Loucy (cell line): Measurements from ENCODE around the gene RBM28.

Experiments used
- H2AFZ ChIP-seq: fragments of 200-600 bp; sonication (generic); 2 replicates; pipeline ENCODE4 v1.6.0; 2016; ENCODE audit warnings: antibody characterized with exemption, mild to moderate bottlenecking, low read length, moderate library complexity
- H3F3A ChIP-seq: fragments of 200-600 bp; 2 replicates; pipeline ENCODE4 v1.6.0; 2016; ENCODE audit warnings: antibody characterized with exemption, low read depth, mild to moderate bottlenecking
- H3K27me3 ChIP-seq: fragments of 200-600 bp; sonication (generic); 2 replicates; pipeline ENCODE4 v1.6.1; 2014; ENCODE audit warnings: low read length, mild to moderate bottlenecking; ENCODE audit not compliant: insufficient read depth, poor library complexity, severe bottlenecking
- H3K36me3 ChIP-seq: fragments of 200-600 bp; sonication (generic); 2 replicates; pipeline ENCODE4 v1.6.1; 2016; ENCODE audit warnings: low read length; ENCODE audit not compliant: insufficient read depth
- H3K4me1 ChIP-seq: fragments of 200-600 bp; sonication (generic); 2 replicates; pipeline ENCODE4 v1.5.1; 2014; ENCODE audit warnings: low read length, mild to moderate bottlenecking; ENCODE audit not compliant: insufficient read depth, poor library complexity, severe bottlenecking
- H3K4me2 ChIP-seq: fragments of 200-600 bp; sonication (generic); 2 replicates; pipeline ENCODE4 v1.6.0; 2014; ENCODE audit warnings: antibody characterized with exemption, low read length, low read depth, mild to moderate bottlenecking; ENCODE audit not compliant: poor library complexity, severe bottlenecking
- H3K4me3 ChIP-seq: fragments of 200-600 bp; sonication (generic); 2 replicates; pipeline ENCODE4 v1.5.1; 2014; ENCODE audit warnings: low read length, mild to moderate bottlenecking, mixed read lengths; ENCODE audit not compliant: poor library complexity, severe bottlenecking
- H3K79me2 ChIP-seq: fragments of 200-600 bp; sonication (generic); 2 replicates; pipeline ENCODE4 v1.6.1; 2014; ENCODE audit warnings: low read length; ENCODE audit not compliant: insufficient read depth
- H3K9ac ChIP-seq: fragments of 200-600 bp; sonication (generic); 2 replicates; pipeline ENCODE4 v1.6.0; 2014; ENCODE audit warnings: mild to moderate bottlenecking, low read depth, low read length, moderate library complexity; ENCODE audit not compliant: poor library complexity, severe bottlenecking
- H3K9me2 ChIP-seq: fragments of 200-600 bp; sonication (generic); replicated peaks from 2 replicates; pipeline ENCODE4 v1.6.1; 2016; ENCODE audit warnings: low read depth, low read length, mixed read lengths
- H3K9me3 ChIP-seq: fragments of 200-600 bp; sonication (generic); 2 replicates; pipeline ENCODE4 v1.6.1; 2014; ENCODE audit warnings: mild to moderate bottlenecking, antibody characterized with exemption, low read length, low read depth; ENCODE audit not compliant: insufficient read depth
- H4K20me1 ChIP-seq: fragments of 200-600 bp; sonication (generic); 2 replicates; pipeline ENCODE4 v1.6.0; 2014; ENCODE audit warnings: antibody characterized with exemption, low read length, mild to moderate bottlenecking; ENCODE audit not compliant: insufficient read depth, poor library complexity, severe bottlenecking
- CTCF ChIP-seq: fragments of 200-600 bp; sonication (generic); conservative IDR thresholded peaks from 2 replicates; pipeline ENCODE4 v1.5.1; 2014; ENCODE audit warnings: mild to moderate bottlenecking, antibody characterized with exemption, low read length
- EZH2phosphoT487 ChIP-seq: fragments of 200-600 bp; IDR thresholded peaks from 2 replicates; pipeline ENCODE4 v1.6.1; 2018; ENCODE audit warnings: antibody characterized with exemption, mild to moderate bottlenecking, moderate library complexity, borderline replicate concordance

RBM28 gene

DNA sequence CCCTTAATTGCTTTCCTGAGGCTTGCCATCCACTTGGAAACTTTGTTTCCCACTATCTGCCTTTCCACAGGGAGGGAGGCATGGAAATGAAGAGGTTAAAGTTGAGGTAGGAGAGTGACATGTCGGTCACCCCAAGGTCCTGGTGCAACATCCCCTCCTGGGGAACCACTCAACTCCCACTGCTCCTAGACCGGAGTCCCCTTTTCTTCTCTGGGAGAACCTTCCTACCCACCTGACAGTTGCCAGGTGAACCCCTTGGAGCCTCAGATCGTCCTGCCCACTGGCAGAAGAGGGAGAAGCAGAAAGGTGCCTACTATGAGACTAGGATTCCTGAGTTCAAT, 44.4 kb upstream of the RBM28 start:
- Histone ChIP-seq H2AFZ (0 out of 2 replicates have a peak overlapping the region, but pooled peaks have one; percentile 68), H3K79me2 (no peaks in the 10 kb centered on the region), H3F3A (no peaks in the 10 kb centered on the region), H3K36me3 (no peaks in the 10 kb centered on the region), H3K9ac (peak overlapping the region; percentile 25), H3K4me2 (no peak overlapping the region), H3K9me3 (no peaks in the 10 kb centered on the region), H3K4me3 (no peak overlapping the region), H4K20me1 (no peaks in the 10 kb centered on the region), H3K9me2 (no peaks in the 10 kb centered on the region), H3K4me1 (peaks cover 44% of the 10 kb centered on the region), H3K27me3 (no peaks in the 10 kb centered on the region)
- TF ChIP-seq EZH2phosphoT487 (no peak), CTCF (no peak)

- H3F3A ChIP-seq, result no peaks in the 10 kb centered on the region
- no peaks in the 10 kb centered on the region for H3K9me2 ChIP-seq
- H3K9ac ChIP-seq, result peak overlapping the region; percentile 25
- no peak overlapping the region for H3K4me3 ChIP-seq
- H2AFZ ChIP-seq, result 0 out of 2 replicates have a peak overlapping the region, but pooled peaks have one; percentile 68
- H3K36me3 ChIP-seq, result no peaks in the 10 kb centered on the region
- no peaks in the 10 kb centered on the region for H4K20me1 ChIP-seq
- TF ChIP-seq EZH2phosphoT487 (no peak), CTCF (peak; percentile 90)
- H3K4me2 ChIP-seq, result no peak overlapping the region
- no peaks in the 10 kb centered on the region for H3K79me2 ChIP-seq
- H3K27me3 ChIP-seq, result no peaks in the 10 kb centered on the region
- no peaks in the 10 kb centered on the region for H3K9me3 ChIP-seq
- peaks cover 47% of the 10 kb centered on the region for H3K4me1 ChIP-seq
Observed at GRCh38 chr7:128387216-128388144, 43.8 kb upstream of the RBM28 start.

DNA sequence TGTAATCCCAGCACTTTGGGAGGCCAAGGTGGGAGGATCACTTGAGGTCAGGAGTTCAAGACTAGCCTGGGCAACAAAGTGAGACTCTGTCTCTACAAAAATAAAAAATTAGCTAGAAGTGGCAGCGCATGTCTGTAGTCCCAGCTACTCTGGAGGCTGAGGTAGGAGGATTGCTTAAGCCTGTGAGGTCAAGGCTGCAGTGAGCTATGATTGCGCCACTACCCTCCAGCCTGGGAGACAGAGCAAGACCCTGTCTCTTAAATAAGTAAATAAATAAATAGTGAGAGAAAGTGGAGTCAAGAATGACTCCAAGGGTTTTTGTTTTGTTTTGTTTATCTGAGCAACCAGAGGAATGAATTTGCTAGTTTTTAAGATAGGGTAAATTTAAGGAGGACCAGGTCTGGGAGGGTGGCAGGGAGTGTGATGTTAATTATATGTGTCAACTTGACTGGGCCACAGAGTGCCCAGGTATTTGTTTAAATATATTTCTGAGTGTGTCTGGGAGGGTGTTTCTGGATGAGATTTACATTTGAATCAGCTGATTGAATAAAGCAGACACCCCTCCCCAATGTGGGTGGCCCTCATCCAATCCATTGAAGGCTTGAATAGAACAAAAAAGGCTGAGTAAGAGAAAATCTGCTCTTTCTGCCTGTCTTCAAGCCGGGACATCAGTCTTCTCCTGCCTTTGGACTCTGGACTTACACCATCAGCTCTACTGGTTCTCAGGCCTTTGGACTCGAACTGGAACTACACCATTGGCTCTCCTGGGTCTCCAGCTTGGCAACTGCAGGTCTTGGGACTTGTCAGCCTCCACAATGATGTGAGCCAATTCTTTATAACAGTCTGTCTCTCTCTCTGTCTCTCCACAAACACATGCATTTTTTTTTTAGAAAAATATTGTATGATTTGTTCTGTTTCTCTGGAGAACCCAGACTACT, 42.5 kb upstream of the RBM28 start:
- Histone ChIP-seq H3K27me3 (no peaks in the 10 kb centered on the region), H3K4me1 (peaks cover 46% of the 10 kb centered on the region), H2AFZ (no peak overlapping the region), H4K20me1 (no peaks in the 10 kb centered on the region), H3K4me3 (no peak overlapping the region), H3K4me2 (no peak overlapping the region), H3K9me3 (no peaks in the 10 kb centered on the region), H3K9ac (no peak overlapping the region), H3F3A (no peaks in the 10 kb centered on the region), H3K79me2 (no peaks in the 10 kb centered on the region), H3K36me3 (no peaks in the 10 kb centered on the region), H3K9me2 (no peaks in the 10 kb centered on the region)
- TF ChIP-seq EZH2phosphoT487 (no peak), CTCF (no peak)
